CD14-positive monocyte (primary cell): ENCODE measurements around the gene ANKRD17. TPM values are rescaled to one million over a fixed set of nuclear protein-coding genes. Genes with fewer than 3 reads are reported as not detected.

Experiments
- DNase-seq, 3 donors: peaks; one replicate each; pipeline ENCODE4 v3.0.0-alpha.2; 2011 to 2022
- H2AFZ ChIP-seq: 2 replicates; pipeline ENCODE4 v1.6.0; 2012; ENCODE audit warnings: mild to moderate bottlenecking, low read depth, low read length, inconsistent platforms; ENCODE audit not compliant: insufficient read depth, poor library complexity, severe bottlenecking
- H3K27ac ChIP-seq, 2 donors: 1 replicate in 1 of 2; 2 replicates in 1 of 2; pipeline ENCODE4 v1.5.1; 2012 to 2013; ENCODE audit warnings: low read length in 2 of 2, control low read depth in 1 of 2, inconsistent platforms in 1 of 2, low read depth in 1 of 2, mild to moderate bottlenecking in 1 of 2
- H3K27me3 ChIP-seq, 2 donors: one replicate each; pipeline versions ENCODE4 v1.6.0 to v1.6.1; 2011 to 2013; ENCODE audit warnings: low read length in 2 of 2; ENCODE audit not compliant: control insufficient read depth in 2 of 2, insufficient read depth in 2 of 2
- H3K36me3 ChIP-seq, 2 donors: replicated peaks in 1 of 2; 1 replicate in 1 of 2; 2 replicates in 1 of 2; pipeline versions ENCODE4 v1.5.1 to v1.6.1; 2012 to 2013; ENCODE audit warnings: low read length in 2 of 2, control low read depth in 1 of 2, inconsistent platforms in 1 of 2, mild to moderate bottlenecking in 1 of 2; ENCODE audit not compliant: insufficient read depth in 2 of 2, control insufficient read depth in 1 of 2
- H3K4me1 ChIP-seq, 2 donors: 1 replicate in 1 of 2; 2 replicates in 1 of 2; pipeline versions ENCODE4 v1.5.1 to v1.6.1; 2012 to 2013; ENCODE audit warnings: low read length in 2 of 2, control low read depth in 1 of 2, inconsistent platforms in 1 of 2, mild to moderate bottlenecking in 1 of 2, moderate library complexity in 1 of 2; ENCODE audit not compliant: insufficient read depth in 2 of 2, control insufficient read depth in 1 of 2
- H3K4me2 ChIP-seq: replicated peaks from 2 replicates; pipeline ENCODE3; 2012; ENCODE audit warnings: low read length, moderate library complexity, mild to moderate bottlenecking; ENCODE audit not compliant: poor library complexity, severe bottlenecking; ENCODE audit errors: extremely low read depth
- H3K4me3 ChIP-seq, 3 experiments: fragments of 200-600 bp in 1 of 3; sonication (generic) in 1 of 3; replicated peaks in 1 of 3; 1 replicate in 2 of 3; 2 replicates in 1 of 3; pipeline ENCODE4 v1.5.1; 2011 to 2013; ENCODE audit warnings: low read length in 3 of 3, mild to moderate bottlenecking in 3 of 3, control low read depth in 2 of 3, low read depth in 2 of 3, inconsistent platforms in 1 of 3, moderate library complexity in 1 of 3
- H3K79me2 ChIP-seq: 2 replicates; pipeline ENCODE4 v1.6.0; 2012; ENCODE audit warnings: mild to moderate bottlenecking, control low read depth, inconsistent platforms, low read length, moderate library complexity; ENCODE audit not compliant: insufficient read depth
- H3K9ac ChIP-seq: 2 replicates; pipeline ENCODE4 v1.6.0; 2017; ENCODE audit warnings: low read length, mild to moderate bottlenecking; ENCODE audit not compliant: insufficient read depth, poor library complexity, severe bottlenecking
- H3K9me3 ChIP-seq, 2 donors: replicated peaks in 1 of 2; 1 replicate in 1 of 2; 2 replicates in 1 of 2; pipeline versions ENCODE4 v1.5.1 to v1.6.1; 2012 to 2013; ENCODE audit warnings: low read length in 2 of 2, control low read depth in 1 of 2; ENCODE audit not compliant: control insufficient read depth in 1 of 2, insufficient read depth in 1 of 2
- H4K20me1 ChIP-seq: 2 replicates; pipeline ENCODE4 v1.6.0; 2012; ENCODE audit warnings: mild to moderate bottlenecking, low read length, control low read depth, moderate library complexity; ENCODE audit not compliant: insufficient read depth
- H3K27ac Mint-ChIP-seq, 7 donors: one replicate each; pipeline ENCODE4 v1.8.0; 2020; ENCODE audit warnings: mild to moderate bottlenecking in 7 of 7, mixed read lengths in 7 of 7, moderate library complexity in 6 of 7, inconsistent platforms in 2 of 7
- H3K27me3 Mint-ChIP-seq, 3 donors: one replicate each; pipeline ENCODE4 v1.8.0; 2021 to 2022; ENCODE audit warnings: low read depth in 3 of 3, mild to moderate bottlenecking in 3 of 3, mixed read lengths in 3 of 3, moderate library complexity in 3 of 3, inconsistent platforms in 1 of 3
- H3K36me3 Mint-ChIP-seq, 2 donors: one replicate each; pipeline ENCODE4 v1.8.0; 2020; ENCODE audit warnings: mixed read lengths in 2 of 2, inconsistent platforms in 1 of 2, mild to moderate bottlenecking in 1 of 2
- H3K4me1 Mint-ChIP-seq: one replicate; pipeline ENCODE4 v1.8.0; 2020; ENCODE audit warnings: mild to moderate bottlenecking, mixed read lengths
- H3K4me3 Mint-ChIP-seq, 2 donors: one replicate each; pipeline ENCODE4 v1.8.0; 2020; ENCODE audit warnings: mild to moderate bottlenecking in 2 of 2, mixed read lengths in 2 of 2, moderate library complexity in 1 of 2
- H3K9me3 Mint-ChIP-seq, 7 donors: one replicate each; pipeline ENCODE4 v1.8.0; 2020 to 2022; ENCODE audit warnings: mixed read lengths in 7 of 7, mild to moderate bottlenecking in 6 of 7, moderate library complexity in 6 of 7, inconsistent platforms in 2 of 7
- WGBS: methylation state at CpG from one replicate; pipeline ENCODE4 v1.1.5; 2013; ENCODE audit warnings: missing lambda C conversion rate; ENCODE audit not compliant: insufficient coverage; 5-methylcytosine and 5-hydroxymethylcytosine counted together
- intact Hi-C, 2 donors: fragments of 100-400 bp; cut with micrococcal nuclease; formaldehyde crosslinking; loops; one replicate each; pipeline versions ENCODE4 v1.15.0 to v1.15.1; 2023
- polyA plus RNA-seq, 3 donors: library from polyadenylated mRNA; depleted of rRNA in 1 of 3; unstranded in 2 of 3; stranded (reverse) in 1 of 3; fragments of 300-500 nt in 2 of 3; fragments of >200 nt in 1 of 3; fragmentation: Illumina TruSeq in 2 of 3; gene quantifications; 1 replicate in 2 of 3; 2 replicates in 1 of 3; pipeline ENCODE4 v1.2.3, GENCODE V29; 2012 to 2021
- TF ChIP-seq, protein P1 (sequence below): fragments of 200-600 bp; IDR thresholded peaks from one replicate; pipeline ENCODE4 v1.8.0; 2022; ENCODE audit warnings: antibody characterized with exemption, mild to moderate bottlenecking

The ANKRD17 gene
- polyA plus RNA-seq, 3 donors = 5.3 to 18.9 (median 9.0) TPM

DNA sequence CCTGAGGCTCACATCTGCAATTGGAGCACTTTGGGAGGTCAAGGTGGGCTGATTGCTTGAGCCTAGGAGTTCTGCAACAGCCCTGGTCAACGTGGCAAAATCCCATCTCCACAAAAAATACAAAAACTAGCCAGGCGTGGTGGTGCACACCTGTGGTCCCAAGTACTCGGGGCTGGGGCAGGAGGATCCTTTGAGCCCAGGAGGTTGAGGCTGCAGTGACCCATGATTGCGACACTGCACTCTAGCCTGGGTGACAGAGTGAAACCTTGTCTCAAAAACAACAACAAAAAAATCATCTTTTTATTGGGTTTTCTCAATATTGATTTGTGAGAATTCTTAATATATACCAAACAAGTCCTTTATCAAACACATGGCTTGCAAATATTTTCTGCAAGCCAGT is 64.9 kb downstream of the ANKRD17 start:
- Mint-ChIP-seq H3K27ac (peak overlapping the region in 6 of 7 donors; percentile 40 to 85 (median 71)), H3K4me1 (peaks cover 17% of the 10 kb centered on the region), H3K36me3 (peaks cover 6 to 16% of the 10 kb centered on the region in 2 donors), H3K9me3 (no peaks in the 10 kb centered on the region), H3K4me3 (peak overlapping the region in 1 of 2 donors; percentile 35), H3K27me3 (peaks cover 0 to 2% (median 0%) of the 10 kb centered on the region in 3 donors)
- no peaks in the 10 kb centered on the region for H3K27me3 ChIP-seq
- no peaks in the 10 kb centered on the region for H3K36me3 ChIP-seq
- peaks cover 89% of the 10 kb centered on the region for H3K79me2 ChIP-seq
- H3K9ac ChIP-seq = no peak overlapping the region
- WGBS = no CpG with 5 or more reads among the region's 4 CpGs
- no peaks in the 10 kb centered on the region for H3K9me3 ChIP-seq
- peak overlapping the region; percentile 6 for H3K4me2 ChIP-seq
- peaks cover 62% of the 10 kb centered on the region for H4K20me1 ChIP-seq
- peaks cover 6 to 14% of the 10 kb centered on the region in 2 donors for H3K4me1 ChIP-seq
- intact Hi-C loops = no loop called here
- H3K27ac ChIP-seq = peak overlapping the region in 1 of 2 donors; percentile 55
- DNase-seq = no peak
- TF ChIP-seq, protein P1, sequence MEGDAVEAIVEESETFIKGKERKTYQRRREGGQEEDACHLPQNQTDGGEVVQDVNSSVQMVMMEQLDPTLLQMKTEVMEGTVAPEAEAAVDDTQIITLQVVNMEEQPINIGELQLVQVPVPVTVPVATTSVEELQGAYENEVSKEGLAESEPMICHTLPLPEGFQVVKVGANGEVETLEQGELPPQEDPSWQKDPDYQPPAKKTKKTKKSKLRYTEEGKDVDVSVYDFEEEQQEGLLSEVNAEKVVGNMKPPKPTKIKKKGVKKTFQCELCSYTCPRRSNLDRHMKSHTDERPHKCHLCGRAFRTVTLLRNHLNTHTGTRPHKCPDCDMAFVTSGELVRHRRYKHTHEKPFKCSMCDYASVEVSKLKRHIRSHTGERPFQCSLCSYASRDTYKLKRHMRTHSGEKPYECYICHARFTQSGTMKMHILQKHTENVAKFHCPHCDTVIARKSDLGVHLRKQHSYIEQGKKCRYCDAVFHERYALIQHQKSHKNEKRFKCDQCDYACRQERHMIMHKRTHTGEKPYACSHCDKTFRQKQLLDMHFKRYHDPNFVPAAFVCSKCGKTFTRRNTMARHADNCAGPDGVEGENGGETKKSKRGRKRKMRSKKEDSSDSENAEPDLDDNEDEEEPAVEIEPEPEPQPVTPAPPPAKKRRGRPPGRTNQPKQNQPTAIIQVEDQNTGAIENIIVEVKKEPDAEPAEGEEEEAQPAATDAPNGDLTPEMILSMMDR = no peak
- H3K4me3 ChIP-seq = no peak overlapping the region
- H2AFZ ChIP-seq = no peak overlapping the region

DNA sequence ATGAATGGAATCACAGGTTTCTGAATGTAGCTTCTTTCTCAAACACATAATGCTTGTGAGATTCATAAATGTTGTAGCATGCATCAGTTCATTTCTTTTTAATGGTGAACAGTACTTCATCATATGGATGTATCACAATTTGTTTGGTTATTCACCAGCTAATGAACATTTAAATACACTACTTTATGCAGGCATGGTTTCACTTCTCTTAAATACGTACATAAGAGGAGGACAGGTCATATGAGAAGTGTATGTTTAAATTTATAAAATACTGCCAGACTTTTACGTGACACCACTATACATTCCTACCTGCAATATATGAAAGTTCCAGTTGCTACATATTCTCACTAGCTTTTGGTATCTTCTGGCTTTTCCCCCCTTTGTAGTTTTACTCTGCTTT is 65.4 kb downstream of the ANKRD17 start:
- intact Hi-C loops = no loop called here
- Histone ChIP-seq H3K9ac (no peak overlapping the region), H2AFZ (no peak overlapping the region), H3K4me2 (peak overlapping the region; percentile 6), H4K20me1 (peaks cover 62% of the 10 kb centered on the region), H3K27me3 (no peaks in the 10 kb centered on the region), H3K9me3 (no peaks in the 10 kb centered on the region), H3K27ac (peak overlapping the region in 1 of 2 donors; percentile 55), H3K79me2 (peaks cover 90% of the 10 kb centered on the region), H3K4me3 (no peak overlapping the region), H3K36me3 (no peaks in the 10 kb centered on the region), H3K4me1 (peaks cover 6 to 14% of the 10 kb centered on the region in 2 donors)
- TF ChIP-seq, protein P1 = no peak
- H3K9me3 Mint-ChIP-seq = no peaks in the 10 kb centered on the region
- no peak overlapping the region for H3K4me3 Mint-ChIP-seq
- H3K4me1 Mint-ChIP-seq = peaks cover 17% of the 10 kb centered on the region
- DNase-seq = peak in 2 of 3 donors; percentile 7 to 8
- WGBS = no CpG with 5 or more reads among the region's 2 CpGs
- H3K27ac Mint-ChIP-seq = peak overlapping the region in 5 of 7 donors; percentile 68 to 85 (median 72)
- peaks cover 6 to 20% of the 10 kb centered on the region in 2 donors for H3K36me3 Mint-ChIP-seq
- H3K27me3 Mint-ChIP-seq = peaks cover 0 to 2% (median 0%) of the 10 kb centered on the region in 3 donors
